ENCODE results near the gene GGT7. TPM values are rescaled to one million over a fixed set of nuclear protein-coding genes. Genes with fewer than 3 reads are reported as not detected.

Gene GGT7
- total RNA-seq, 1 donor from 2014 or later, result 19.1 TPM

DNA sequence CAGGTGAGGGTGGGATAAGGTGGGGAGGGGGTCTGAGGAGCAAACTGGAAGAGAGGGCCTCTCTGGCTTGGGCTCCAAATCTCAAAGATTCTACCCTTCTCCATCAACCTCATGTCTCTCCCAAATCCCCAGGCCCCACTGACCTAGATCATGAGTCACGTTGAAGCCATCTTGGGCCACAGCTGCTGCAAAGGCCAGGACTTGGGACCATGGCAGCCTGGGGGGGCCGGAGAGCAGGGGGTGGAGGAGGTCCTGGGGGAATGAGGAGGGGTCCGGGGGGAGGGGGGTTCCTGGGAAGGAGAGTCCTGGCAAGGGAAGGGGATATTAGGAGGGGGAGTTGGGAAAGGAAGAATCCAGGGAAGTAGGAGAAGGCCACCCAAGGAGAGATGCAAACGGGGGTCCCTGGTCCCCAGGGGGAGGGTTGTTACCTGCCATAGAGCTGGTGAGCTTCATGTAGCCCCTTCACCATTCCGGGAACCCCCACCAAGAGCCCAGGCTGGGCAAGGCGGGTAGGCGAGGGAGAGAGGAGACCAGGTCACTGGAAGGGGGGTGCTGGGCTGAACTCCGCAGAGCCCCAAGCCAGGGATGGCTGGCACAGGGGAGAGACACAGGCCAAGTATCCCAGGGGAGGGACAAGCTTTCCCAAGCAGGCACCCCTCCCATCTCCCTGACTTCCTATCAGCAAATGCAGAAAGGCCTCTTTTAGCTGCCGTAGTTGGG lies 12.7 kb downstream of the GGT7 start:
- DNase-seq (ENCODE audit: missing footprints) (no peak), ATAC-seq (no peak)
- intact Hi-C loops (cut with DNase I), result no loop called here

DNA sequence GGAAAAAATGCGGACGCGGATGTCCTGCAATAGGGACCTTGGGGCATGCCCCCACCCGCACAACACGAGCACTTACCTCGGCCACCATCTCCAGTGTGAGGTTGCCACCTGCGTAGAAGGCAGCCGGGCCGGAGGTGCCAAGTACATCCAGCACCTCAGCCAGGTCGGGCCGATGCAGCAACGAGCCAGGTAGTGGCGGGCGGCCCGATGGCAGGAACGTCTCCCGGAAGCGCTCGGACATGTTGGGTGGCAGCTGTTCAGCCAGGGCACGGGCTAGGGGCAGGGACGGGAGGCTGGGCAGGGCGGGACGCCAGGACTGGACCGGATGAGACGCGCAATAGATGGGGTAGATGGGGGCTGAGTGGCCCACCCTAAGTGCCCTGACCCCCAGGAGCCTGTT lies 13.3 kb downstream of the GGT7 start:
- intact Hi-C loops (cut with DNase I), result no loop called here
- ATAC-seq (no peak), DNase-seq (ENCODE audit: missing footprints) (no peak)

DNA sequence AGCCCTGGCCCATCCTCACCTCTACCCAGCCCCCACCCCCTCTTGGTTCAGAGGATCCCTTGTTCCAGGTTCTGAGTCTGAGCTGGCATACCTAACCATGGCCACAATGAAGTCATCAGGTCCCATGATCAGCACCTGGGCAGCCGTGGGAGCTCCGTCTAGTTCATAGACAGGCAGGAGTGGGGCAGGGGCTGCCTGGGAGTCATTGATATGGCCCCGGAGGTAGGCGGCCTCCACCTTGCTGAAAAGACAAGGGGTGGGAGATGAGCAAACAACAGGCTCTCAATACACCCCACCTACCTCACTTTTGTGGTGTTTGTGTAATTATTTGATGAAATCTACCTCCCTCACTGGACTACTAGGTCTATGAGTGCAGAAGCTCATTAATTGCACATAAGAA lies 20.4 kb downstream of the GGT7 start:
- intact Hi-C loops (cut with DNase I), result no loop called here
- DNase-seq (ENCODE audit: missing footprints) (no peak), ATAC-seq (no peak)

DNA sequence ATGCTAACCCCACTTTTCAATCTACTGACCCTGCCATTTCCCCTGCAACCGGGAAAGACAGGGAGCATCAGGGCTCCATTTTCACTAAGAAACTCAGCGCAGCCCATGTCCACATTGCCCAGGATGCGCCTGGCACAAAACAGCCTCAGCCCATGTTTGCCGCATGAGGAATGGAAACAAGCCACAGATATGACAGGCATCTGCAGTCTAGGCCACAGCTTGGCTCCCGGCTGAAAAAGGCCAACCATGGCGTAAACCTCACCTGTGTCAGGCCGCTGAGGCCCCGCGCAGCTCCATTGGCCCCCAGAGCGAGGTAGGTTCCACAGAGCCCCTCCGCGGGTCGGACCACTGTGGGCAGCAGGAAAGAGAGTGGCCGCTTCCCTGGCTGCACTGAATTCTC lies 21.7 kb downstream of the GGT7 start:
- ATAC-seq, result no peak

DNA sequence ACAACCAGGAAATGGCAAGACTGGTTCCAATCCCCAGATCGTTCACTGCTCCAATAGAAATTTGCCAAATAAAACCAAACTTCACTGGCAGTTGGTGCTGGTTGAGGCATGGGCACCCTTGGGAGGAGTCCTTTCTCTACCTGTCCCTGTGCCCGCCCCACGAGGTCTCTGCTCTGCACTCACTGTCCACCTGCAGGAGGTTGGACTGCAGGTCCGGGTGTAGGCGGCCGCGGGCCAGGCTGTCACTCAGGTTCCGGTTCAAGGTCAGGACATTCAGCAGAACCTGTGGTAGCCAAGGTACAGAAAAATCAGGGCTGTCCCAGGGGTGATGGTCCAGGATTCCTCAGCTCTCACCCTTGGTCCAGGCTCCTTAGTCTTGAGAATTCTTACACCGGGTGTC lies 22.9 kb downstream of the GGT7 start:
- intact Hi-C loops (cut with DNase I), result no loop called here
- ATAC-seq (no peak), DNase-seq (ENCODE audit: missing footprints) (no peak)

More for the DNA sequence above, 21.7 kb downstream of the GGT7 start:
- DNase-seq (ENCODE audit: missing footprints), result no peak
- intact Hi-C loops (cut with DNase I), result no loop called here

DNA sequence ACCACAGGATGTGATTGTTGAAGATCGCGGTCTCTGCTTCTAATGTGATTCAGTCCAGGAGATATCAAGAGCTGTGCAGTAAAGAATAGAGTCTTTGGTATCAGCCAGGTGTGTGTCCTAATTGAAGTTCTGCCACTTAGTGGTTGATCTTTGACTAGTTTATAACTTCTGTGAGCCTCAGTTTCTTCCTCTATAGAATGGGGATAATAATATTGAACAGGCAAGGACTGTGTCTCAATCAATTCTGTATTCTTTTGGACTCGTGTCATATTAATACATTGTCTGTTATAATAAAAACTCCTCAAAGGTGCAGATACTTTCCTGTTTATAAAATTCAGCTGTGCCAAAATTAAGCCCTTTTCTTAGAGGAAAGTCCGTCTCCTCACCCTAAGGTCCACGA lies 24.1 kb downstream of the GGT7 start:
- intact Hi-C loops (cut with DNase I), result no loop called here
- ATAC-seq, result no peak

DNA sequence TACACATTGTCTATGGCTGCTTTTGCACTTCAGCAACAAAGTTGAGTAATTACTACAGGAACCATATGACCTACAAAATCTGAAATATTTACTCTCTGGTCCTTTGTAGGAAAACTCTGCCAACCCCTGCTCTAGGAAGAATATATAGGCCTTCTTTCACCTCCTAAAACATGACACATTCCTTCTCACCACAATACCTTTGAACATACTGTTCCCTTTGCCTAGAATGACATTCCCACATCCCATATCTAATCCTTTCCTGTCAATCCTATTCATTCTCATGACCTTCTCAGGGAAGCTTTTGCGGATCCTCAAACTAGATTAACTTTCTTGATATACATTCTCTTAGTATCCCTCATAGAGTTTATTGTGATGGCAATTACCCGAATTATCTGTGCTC lies 29.2 kb downstream of the GGT7 start:
- ATAC-seq, result no peak
- intact Hi-C loops (cut with DNase I), result no loop called here

More for the DNA sequence above, 24.1 kb downstream of the GGT7 start:
- no peak for DNase-seq (ENCODE audit: missing footprints)

DNA sequence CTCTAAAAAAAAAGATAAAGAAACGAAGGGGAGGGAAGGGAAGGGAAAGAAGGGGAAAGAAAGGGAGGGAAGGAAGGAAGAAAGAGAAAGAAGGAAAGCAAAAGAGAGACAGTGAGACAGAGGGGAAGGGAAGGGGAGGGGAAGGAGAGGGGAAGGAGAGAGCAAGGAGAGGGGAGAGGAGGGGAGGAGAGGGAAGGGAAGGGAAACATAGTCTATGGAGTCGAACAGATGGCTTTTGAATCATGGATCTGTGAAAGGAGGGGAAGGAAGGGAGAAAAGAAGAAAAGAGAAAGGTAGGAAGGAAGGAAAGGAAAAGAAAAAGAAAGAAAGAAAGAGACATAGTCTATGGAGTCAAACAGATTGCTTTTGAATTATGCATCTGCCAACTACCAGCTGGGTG lies 30.5 kb downstream of the GGT7 start:
- DNase-seq (ENCODE audit: missing footprints), result no peak
- ATAC-seq, result no peak
- intact Hi-C loops (cut with DNase I), result no loop called here

More for the DNA sequence above, 29.2 kb downstream of the GGT7 start:
- no peak for DNase-seq (ENCODE audit: missing footprints)

DNA sequence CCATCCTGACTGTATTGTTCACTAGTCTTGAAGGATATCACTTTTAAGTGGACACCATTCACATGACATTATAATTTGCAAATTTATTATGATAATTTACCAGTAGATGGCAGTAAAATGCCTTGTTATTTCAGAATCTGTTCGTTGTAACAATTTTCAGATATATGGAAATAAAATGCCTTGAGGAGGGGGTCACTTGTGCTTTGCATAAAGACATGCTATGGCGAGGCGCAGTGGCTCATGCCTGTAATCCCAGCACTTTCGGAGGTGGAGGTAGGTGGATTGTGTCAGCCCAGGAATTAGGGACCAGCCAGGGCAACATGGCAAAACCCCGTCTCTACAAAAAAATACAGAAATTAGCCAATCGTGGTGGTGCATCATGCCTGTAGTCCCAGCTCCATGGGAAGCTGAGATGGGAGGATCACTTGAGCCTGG lies 38.2 kb downstream of the GGT7 start:
- DNase-seq (ENCODE audit: missing footprints) (no peak), ATAC-seq (no peak)
- intact Hi-C loops (cut with DNase I), result loop anchor here (10.0 kb wide), 1 partner anchor 440 kb away; the partner anchor contains the start of gene MMP24OS

DNA sequence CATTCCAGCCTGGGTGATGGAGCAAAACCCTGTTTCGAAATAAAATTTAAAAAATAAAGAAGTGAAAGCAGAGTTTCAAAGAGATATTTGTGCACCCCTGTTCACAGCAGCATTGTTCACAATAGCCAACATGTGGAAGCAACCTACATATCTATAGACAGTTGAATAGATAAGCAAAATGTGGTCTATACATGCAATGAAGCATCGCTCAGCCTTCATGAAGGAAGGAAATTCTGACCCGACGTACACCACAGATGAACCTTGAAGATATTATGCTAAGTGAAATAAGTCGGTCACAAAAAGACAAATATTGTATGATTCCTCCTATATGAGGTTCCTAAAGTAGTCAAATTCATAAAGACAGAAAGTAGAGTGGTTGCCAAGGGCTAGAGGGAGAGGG lies 40.7 kb downstream of the GGT7 start:
- ATAC-seq (no peak), DNase-seq (ENCODE audit: missing footprints) (no peak)
- intact Hi-C loops (cut with DNase I), result loop anchor here (10.0 kb wide), 1 partner anchor 443 kb away; the partner anchor contains the start of gene MMP24OS

DNA sequence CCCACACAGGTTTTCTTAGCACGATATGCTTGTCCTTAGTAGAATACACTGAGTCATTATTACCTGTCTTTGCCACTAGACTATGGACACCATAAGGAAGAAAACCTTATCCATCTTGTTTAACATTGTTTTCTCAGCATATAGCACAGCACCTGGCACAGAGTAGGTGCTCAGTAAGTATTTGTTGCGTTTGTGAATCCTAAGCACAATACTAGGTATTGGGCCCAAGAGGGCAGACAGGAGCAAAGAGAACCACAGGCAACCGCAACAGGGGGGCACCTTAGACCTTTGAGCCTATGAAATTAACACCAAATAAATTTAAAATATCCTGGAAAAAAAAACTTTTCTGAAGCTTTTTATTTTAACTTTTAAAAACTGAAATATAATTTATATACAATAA lies 43.5 kb downstream of the GGT7 start:
- ATAC-seq (no peak), DNase-seq (ENCODE audit: missing footprints) (no peak)
- intact Hi-C loops (cut with DNase I), result no loop called here

DNA sequence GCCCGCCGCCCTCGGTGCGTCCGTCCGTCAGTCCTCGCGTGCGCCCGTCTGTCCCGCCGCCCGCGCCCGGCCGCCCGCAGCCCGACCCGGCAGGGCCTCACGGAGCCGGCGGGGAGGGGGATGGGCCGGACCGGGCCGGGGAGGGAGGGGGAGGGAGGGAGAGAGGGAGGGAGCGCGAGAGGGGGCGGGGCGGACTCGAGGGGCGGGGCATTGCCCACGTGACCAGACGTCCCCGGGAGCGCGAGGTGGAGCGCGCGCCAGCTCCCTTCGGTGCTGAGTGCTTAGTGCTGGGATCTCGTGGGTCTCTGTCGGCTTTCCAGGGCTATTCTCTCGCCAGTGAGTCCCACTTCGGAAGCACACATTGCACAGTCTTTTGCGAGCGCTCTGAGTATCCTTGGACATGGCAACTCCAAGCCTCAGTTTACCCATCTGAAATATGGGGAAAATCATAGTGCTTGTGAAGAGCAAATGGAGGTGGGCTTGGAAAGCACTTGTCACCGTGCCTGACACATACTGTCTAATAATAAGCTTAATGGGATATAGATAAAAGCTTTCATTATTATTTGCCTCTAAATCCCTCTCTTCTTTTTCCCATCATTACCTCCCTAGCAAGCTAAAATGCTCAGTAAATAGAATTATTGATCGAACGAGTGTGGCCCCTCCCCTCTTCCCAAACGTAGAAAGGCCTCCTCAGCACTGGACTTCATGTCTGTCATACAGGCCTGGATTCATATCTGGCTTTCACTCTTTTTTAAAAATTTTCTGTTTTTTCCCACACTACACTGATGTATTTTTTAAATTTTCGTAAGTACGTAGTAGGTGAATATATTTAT lies 46.9 kb downstream of the GGT7 start, which contains the start of gene NCOA6:
Gene NCOA6, minus strand, starts transcription at position 122 of the 833 bp plus-strand sequence. CDS start 43,296 bp downstream, outside the sequence.
- peak; percentile 93 for DNase-seq (ENCODE audit: missing footprints)
- intact Hi-C loops (cut with DNase I), result no loop called here
- peak; percentile 88 for ATAC-seq

DNA sequence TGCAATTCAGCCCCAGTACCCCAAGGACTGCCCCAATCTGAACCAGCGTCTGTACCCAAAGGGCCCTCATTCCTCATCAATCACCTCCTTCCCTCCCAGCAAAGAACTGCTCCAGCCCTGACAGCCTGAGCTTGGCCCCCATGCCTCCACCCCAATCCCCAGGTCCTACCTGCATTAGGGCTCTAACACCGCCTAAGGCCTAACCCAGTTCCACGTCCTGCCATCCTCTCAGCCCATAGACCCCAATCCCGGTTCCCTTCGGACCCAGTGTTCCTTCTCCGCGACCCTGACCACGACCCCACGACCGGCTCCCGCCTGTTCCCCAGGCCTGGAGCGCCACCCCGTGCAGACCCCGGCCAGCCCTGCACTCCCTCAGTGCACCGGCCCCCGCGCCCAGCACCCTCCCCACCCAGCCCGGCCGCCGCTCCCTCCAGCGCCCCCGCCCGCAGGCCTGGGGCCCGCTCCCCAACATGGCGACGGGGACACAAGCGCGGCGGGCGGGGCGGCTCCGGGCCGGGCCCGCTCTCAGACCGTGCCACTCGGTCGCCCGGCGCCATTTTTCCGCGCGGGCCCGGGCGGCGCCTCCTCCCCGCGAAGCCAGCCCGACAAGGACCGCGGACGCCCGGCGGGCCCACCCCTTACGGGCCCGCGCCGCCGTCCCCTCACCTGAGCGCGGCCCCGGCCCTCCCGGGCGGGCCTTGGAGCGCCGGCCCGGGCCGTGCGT lies 47.7 kb downstream of the GGT7 start:
- ATAC-seq (peak; percentile 74), DNase-seq (ENCODE audit: missing footprints) (peak; percentile 83)
- intact Hi-C loops (cut with DNase I), result no loop called here

DNA sequence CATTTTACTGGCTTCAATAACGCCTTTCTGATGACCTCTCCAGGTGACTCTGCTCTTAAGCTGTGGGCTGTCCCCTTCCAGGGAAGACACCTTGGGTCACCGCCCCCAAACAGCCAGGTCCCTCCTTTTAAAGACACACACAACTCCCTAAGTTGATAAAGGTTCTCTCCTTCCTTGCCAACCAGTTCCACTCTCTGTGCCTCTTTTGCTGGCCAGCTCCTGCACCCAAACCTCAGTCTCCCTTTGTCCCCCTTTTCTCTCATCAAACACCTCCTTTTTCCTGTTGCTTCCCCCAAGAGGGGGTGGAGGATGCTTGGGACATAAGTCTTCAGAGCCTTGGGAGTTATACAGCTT lies 48.2 kb downstream of the GGT7 start:
- DNase-seq (ENCODE audit: missing footprints), result no peak
- intact Hi-C loops (cut with DNase I), result no loop called here
- ATAC-seq, result peak; percentile 56

DNA sequence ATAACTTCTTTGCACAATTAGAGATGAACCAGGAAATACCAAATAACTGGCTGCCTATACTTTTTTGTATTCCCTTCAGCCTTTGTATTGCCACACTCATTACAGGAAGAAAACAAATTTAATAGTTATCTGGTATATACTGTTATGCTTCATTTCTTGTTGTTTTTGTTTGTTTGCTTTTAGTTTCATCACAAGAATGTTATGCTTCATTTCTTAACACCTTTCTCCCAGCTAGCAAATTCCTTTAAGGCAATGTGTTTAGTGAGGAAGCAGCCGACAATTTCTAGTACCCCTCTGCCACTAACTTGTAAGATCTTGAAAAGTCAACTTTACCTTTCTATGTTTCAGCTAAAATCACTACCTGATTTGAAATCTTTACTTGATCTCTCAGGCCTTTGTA lies 48.6 kb downstream of the GGT7 start:
- intact Hi-C loops (cut with DNase I), result no loop called here
- DNase-seq (ENCODE audit: missing footprints) (no peak), ATAC-seq (no peak)

DNA sequence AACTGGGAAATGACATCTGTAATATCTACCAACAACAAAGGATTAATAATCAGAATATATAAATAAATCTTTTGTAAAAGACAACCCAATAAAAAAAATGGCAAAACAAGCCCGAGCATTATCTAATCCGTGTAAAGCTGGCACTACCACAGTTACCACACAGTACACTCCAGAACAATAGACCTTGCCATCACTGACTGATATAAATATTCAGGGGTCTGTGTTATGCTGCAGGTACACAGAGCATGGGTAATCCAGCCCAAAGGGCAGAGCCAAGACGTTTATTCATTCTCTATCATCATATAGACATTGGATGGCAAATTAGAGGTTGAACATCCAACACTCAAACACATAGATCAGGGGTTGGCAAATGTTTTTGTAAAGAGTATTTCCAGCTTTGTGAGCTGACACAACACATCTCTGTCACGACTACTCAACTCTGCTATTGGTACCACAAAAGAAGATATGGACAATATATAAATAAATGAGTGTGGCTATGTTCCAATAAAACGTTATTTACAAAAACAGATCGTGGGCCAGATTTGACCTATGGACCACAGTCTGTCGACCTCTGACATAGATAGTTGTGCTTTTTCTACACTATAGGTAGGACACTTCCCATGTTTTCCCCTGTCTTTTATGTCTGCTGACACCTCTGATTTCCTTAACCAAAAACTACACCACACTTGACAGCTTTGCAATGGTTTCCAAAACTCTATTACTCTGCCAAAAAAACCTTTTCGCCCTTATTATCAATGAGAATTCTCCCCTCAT lies 51.7 kb downstream of the GGT7 start:
- DNase-seq (ENCODE audit: missing footprints), result no peak
- ATAC-seq, result no peak
- intact Hi-C loops (cut with DNase I), result no loop called here

DNA sequence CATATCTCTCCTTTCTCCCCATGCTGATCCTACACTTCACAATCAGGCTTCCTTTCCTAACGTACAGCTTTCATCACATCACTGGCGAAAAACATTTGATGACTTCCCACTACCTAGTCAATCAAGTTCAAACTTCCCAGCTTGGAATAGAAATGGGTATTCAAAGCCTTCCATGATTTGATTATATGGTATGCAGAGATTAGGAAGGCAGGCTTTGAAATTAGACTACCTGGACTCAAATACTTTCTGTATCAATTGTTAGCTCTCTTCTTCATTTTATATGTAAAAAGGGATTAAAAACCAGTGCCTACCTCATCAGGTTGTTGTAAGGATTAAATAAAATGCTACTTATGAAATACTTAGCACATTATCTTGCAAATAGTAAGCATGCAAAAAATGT lies 54.9 kb downstream of the GGT7 start:
- ATAC-seq, result no peak
- no peak for DNase-seq (ENCODE audit: missing footprints)
- intact Hi-C loops (cut with DNase I), result no loop called here

DNA sequence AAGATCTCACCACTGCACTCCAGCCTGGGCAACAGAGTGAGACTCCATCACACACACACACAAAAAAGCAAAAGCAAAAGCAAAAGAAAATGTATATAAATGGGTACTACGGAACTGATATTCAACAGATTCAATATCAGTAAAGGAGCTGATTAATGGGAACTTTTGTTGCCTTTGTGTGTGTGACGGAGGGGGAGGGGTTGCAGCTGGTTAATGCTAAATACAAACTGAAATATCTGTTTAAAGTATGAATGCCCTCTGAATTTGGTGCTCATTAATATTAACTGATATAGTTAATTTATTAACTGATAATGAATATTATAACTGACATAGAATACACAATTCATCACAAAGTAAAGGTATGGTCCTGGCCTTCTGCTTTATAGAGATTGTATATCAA lies 55.6 kb downstream of the GGT7 start:
- DNase-seq (ENCODE audit: missing footprints), result no peak
- ATAC-seq, result no peak
- intact Hi-C loops (cut with DNase I), result no loop called here

DNA sequence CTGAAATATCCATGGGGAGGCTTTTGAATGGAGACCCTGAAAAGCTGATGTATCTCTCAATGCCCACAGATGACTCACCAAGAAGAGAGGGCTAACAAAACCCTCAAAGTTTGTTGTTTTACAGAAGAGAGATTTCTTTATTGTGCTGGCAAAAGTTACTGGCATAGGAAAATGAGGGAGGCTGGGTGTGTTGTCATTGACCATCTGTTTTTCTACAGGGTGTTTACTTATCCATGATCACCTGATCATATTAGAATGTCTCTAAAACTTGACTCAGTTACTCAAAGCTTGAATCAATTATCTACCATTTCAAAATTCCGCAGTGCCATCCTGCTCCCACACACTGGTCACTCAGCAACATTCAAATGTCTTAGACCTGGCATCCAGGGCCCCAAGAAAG lies 57.0 kb downstream of the GGT7 start:
- intact Hi-C loops (cut with DNase I), result no loop called here
- DNase-seq (ENCODE audit: missing footprints) (no peak), ATAC-seq (no peak)
